H1 (cell line): ENCODE data around the gene DNAJC19. TPM values are rescaled to one million over a fixed set of nuclear protein-coding genes. Genes with fewer than 3 reads are reported as not detected.

Experiments used
- CTCF ChIA-PET: fragments of 300-600 bp; sonication (Branson Sonifier 250); formaldehyde crosslinking; loops from one replicate; lab custom pipeline; 2021; ENCODE audit not compliant: partially characterized antibody; lab: Charles Lee
- POLR2A ChIA-PET: fragments of 300-600 bp; sonication (Branson Sonifier 250); formaldehyde crosslinking; loops from one replicate; lab custom pipeline; 2021; ENCODE audit warnings: inconsistent platforms; ENCODE audit not compliant: partially characterized antibody; lab: Charles Lee
- DNase-seq, 2 experiments: peaks; one replicate each; pipeline versions ENCODE4 v3.0.0 to v3.0.0-alpha.2; 2010 to 2022; ENCODE audit warnings: low spot score in 2 of 2, low read depth in 1 of 2, mixed read lengths in 1 of 2
- FAIRE-seq: peaks from 2 replicates; lab custom pipeline; 2011; peaks lifted over from hg19 to GRCh38; lab: Jason Lieb, UNC
- H2AFZ ChIP-seq: 2 replicates; pipeline ENCODE4 v1.8.1; 2012; ENCODE audit warnings: low read length, inconsistent platforms
- H2AK5ac ChIP-seq: 2 replicates; pipeline ENCODE4 v1.6.1; 2013; ENCODE audit warnings: low read depth, low read length
- H2BK120ac ChIP-seq: replicated peaks from 2 replicates; pipeline ENCODE3; 2013; ENCODE audit warnings: low read depth, low read length, inconsistent platforms
- H2BK12ac ChIP-seq: 2 replicates; pipeline ENCODE4 v1.6.1; 2013; ENCODE audit warnings: low read depth, low read length
- H2BK15ac ChIP-seq: 2 replicates; pipeline ENCODE4 v1.6.1; 2013; ENCODE audit warnings: low read length
- H2BK20ac ChIP-seq: 2 replicates; pipeline ENCODE4 v1.6.1; 2013; ENCODE audit warnings: low read length
- H2BK5ac ChIP-seq: 2 replicates; pipeline ENCODE4 v1.6.1; 2013; ENCODE audit warnings: low read depth, low read length
- H3K14ac ChIP-seq: 2 replicates; pipeline ENCODE4 v1.6.1; 2013; ENCODE audit warnings: inconsistent platforms; ENCODE audit not compliant: insufficient read length
- H3K18ac ChIP-seq: 2 replicates; pipeline ENCODE4 v1.6.1; 2013; ENCODE audit warnings: low read length; ENCODE audit errors: extremely low read depth
- H3K23ac ChIP-seq: 2 replicates; pipeline ENCODE4 v1.6.1; 2013; ENCODE audit warnings: inconsistent platforms; ENCODE audit not compliant: insufficient read length
- H3K23me2 ChIP-seq: 2 replicates; pipeline ENCODE4 v1.6.1; 2013; ENCODE audit warnings: low read depth, low read length
- H3K27ac ChIP-seq: 2 replicates; pipeline ENCODE4 v1.6.1; 2011; ENCODE audit warnings: low read depth, low read length, inconsistent platforms
- H3K27me3 ChIP-seq, 4 experiments: replicated peaks in 1 of 4; 1 replicate in 1 of 4; 2 replicates in 3 of 4; pipeline versions ENCODE4 v1.6.1 to v1.8.1; 2011 to 2013; ENCODE audit warnings: low read length in 3 of 4, mild to moderate bottlenecking in 3 of 4, inconsistent platforms in 2 of 4, mixed read lengths in 2 of 4, moderate library complexity in 1 of 4; ENCODE audit not compliant: control insufficient read depth in 3 of 4, insufficient read depth in 3 of 4; ENCODE audit errors: extremely low read depth in 1 of 4
- H3K36me3 ChIP-seq, 4 experiments: 2 replicates each; pipeline versions ENCODE4 v1.6.1 to v1.8.1; 2011 to 2013; ENCODE audit warnings: mild to moderate bottlenecking in 4 of 4, low read length in 3 of 4, moderate library complexity in 2 of 4, control low read depth in 1 of 4, inconsistent platforms in 1 of 4; ENCODE audit not compliant: insufficient read depth in 4 of 4, control insufficient read depth in 2 of 4
- H3K4ac ChIP-seq: replicated peaks from 2 replicates; pipeline ENCODE3; 2013; ENCODE audit warnings: low read length, low read depth, mixed read lengths, inconsistent platforms; ENCODE audit not compliant: insufficient read length
- H3K4me1 ChIP-seq, 4 experiments: replicated peaks in 1 of 4; 1 replicate in 1 of 4; 2 replicates in 3 of 4; pipeline versions ENCODE4 v1.6.1 to v1.8.1; 2011 to 2013; ENCODE audit warnings: low read length in 3 of 4, inconsistent platforms in 2 of 4, mixed read lengths in 1 of 4; ENCODE audit not compliant: insufficient read depth in 4 of 4, control insufficient read depth in 3 of 4
- H3K4me2 ChIP-seq, 2 experiments: 2 replicates each; pipeline versions ENCODE4 v1.6.1 to v1.8.1; 2011 to 2013; ENCODE audit warnings: low read depth in 2 of 2, low read length in 2 of 2, control low read depth in 1 of 2, inconsistent platforms in 1 of 2, mild to moderate bottlenecking in 1 of 2; ENCODE audit not compliant: insufficient read depth in 1 of 2
- H3K4me3 ChIP-seq, 4 experiments: fragments of 200-600, 300-600 bp in 1 of 4; sonication (generic), shearing (Covaris generic), sonication (Bioruptor Twin) in 1 of 4; 2 replicates each; pipeline versions ENCODE4 v1.5.1 to v1.8.1; 2011 to 2016; ENCODE audit warnings: low read length in 4 of 4, low read depth in 3 of 4, control low read depth in 2 of 4, inconsistent platforms in 2 of 4, mild to moderate bottlenecking in 2 of 4, mixed read lengths in 1 of 4, moderate library complexity in 1 of 4; ENCODE audit not compliant: insufficient read depth in 2 of 4; ENCODE audit errors: extremely low read depth in 1 of 4
- H3K56ac ChIP-seq: replicated peaks from 2 replicates; pipeline ENCODE3; 2013; ENCODE audit warnings: low read depth, mild to moderate bottlenecking, mixed read lengths, low read length, inconsistent platforms; ENCODE audit not compliant: insufficient read length
- H3K79me1 ChIP-seq: 2 replicates; pipeline ENCODE4 v1.6.1; 2013; ENCODE audit warnings: low read depth, low read length, control low read depth
- H3K79me2 ChIP-seq, 2 experiments: 2 replicates each; pipeline versions ENCODE4 v1.6.1 to v1.8.1; 2012 to 2013; ENCODE audit warnings: low read length in 2 of 2, mild to moderate bottlenecking in 2 of 2, inconsistent platforms in 1 of 2; ENCODE audit not compliant: insufficient read depth in 2 of 2, control insufficient read depth in 1 of 2
- H3K9ac ChIP-seq, 4 experiments: replicated peaks in 1 of 4; 1 replicate in 1 of 4; 2 replicates in 3 of 4; pipeline versions ENCODE4 v1.6.1 to v1.8.1; 2011 to 2013; ENCODE audit warnings: low read depth in 3 of 4, low read length in 3 of 4, control low read depth in 2 of 4, mild to moderate bottlenecking in 2 of 4, moderate library complexity in 2 of 4, inconsistent platforms in 1 of 4; ENCODE audit errors: extremely low read depth in 1 of 4
- H3K9me3 ChIP-seq, 2 experiments: 2 replicates each; pipeline versions ENCODE4 v1.6.1 to v1.8.1; 2012 to 2013; ENCODE audit warnings: mild to moderate bottlenecking in 2 of 2, moderate library complexity in 2 of 2, control low read depth in 1 of 2, inconsistent platforms in 1 of 2, low read depth in 1 of 2, low read length in 1 of 2, mixed read lengths in 1 of 2; ENCODE audit not compliant: insufficient read depth in 2 of 2
- H4K20me1 ChIP-seq, 2 experiments: replicated peaks in 1 of 2; 2 replicates each; pipeline versions ENCODE3 to v1.8.1; 2011 to 2013; ENCODE audit warnings: inconsistent platforms in 2 of 2, low read length in 2 of 2, mild to moderate bottlenecking in 1 of 2; ENCODE audit not compliant: insufficient read depth in 2 of 2, control insufficient read depth in 1 of 2
- H4K5ac ChIP-seq: 2 replicates; pipeline ENCODE4 v1.6.1; 2013; ENCODE audit warnings: low read length, low read depth, mixed read lengths, inconsistent platforms; ENCODE audit not compliant: insufficient read length
- H4K8ac ChIP-seq: 2 replicates; pipeline ENCODE4 v1.8.0; 2013; ENCODE audit warnings: mild to moderate bottlenecking, moderate library complexity, low read length, inconsistent platforms; ENCODE audit not compliant: insufficient read depth; ENCODE audit errors: extremely low read depth
- H4K91ac ChIP-seq: replicated peaks from 2 replicates; pipeline ENCODE3; 2013; ENCODE audit warnings: low read length, mixed read lengths, inconsistent platforms; ENCODE audit not compliant: insufficient read length
- ASH2L ChIP-seq: fragments of 200-600, 300-600 bp; sonication (generic); IDR thresholded peaks from one replicate; pipeline ENCODE4 v1.7.1; 2017; ENCODE audit warnings: low read length
- ATF3 ChIP-seq: IDR thresholded peaks from 2 replicates; pipeline ENCODE4 v1.6.1; 2011; ENCODE audit warnings: low read depth, mild to moderate bottlenecking, low read length; ENCODE audit not compliant: insufficient read depth
- CREB1 ChIP-seq: IDR thresholded peaks from 2 replicates; pipeline ENCODE4 v1.6.1; 2012; ENCODE audit warnings: inconsistent platforms
- EP300 ChIP-seq, 2 experiments: IDR thresholded peaks; 1 replicate in 1 of 2; 2 replicates in 1 of 2; pipeline ENCODE4 v1.6.1; 2011 to 2012; ENCODE audit warnings: low read depth in 2 of 2, low read length in 2 of 2, mild to moderate bottlenecking in 2 of 2, borderline replicate concordance in 1 of 2, inconsistent platforms in 1 of 2, moderate library complexity in 1 of 2
- GABPA ChIP-seq: IDR thresholded peaks from 2 replicates; pipeline ENCODE4 v1.6.1; 2011; ENCODE audit warnings: mild to moderate bottlenecking, low read length, moderate library complexity, borderline replicate concordance; ENCODE audit not compliant: insufficient read depth
- GTF2F1 ChIP-seq: IDR thresholded peaks from 2 replicates; pipeline ENCODE4 v1.6.1; 2012; ENCODE audit warnings: low read depth, low read length, improper control_type of control experiment, borderline replicate concordance
- RBBP5 ChIP-seq: IDR thresholded peaks from 2 replicates; pipeline ENCODE4 v1.7.1; 2012; ENCODE audit warnings: low read depth, mild to moderate bottlenecking, inconsistent platforms, low read length, moderate library complexity, borderline replicate concordance
- RFX5 ChIP-seq: IDR thresholded peaks from 2 replicates; pipeline ENCODE4 v1.6.1; 2011; ENCODE audit warnings: low read depth, low read length, improper control_type of control experiment, borderline replicate concordance
- SAP30 ChIP-seq: fragments of 300-600 bp; sonication (generic); IDR thresholded peaks from 2 replicates; pipeline ENCODE4 v1.7.1; 2012; ENCODE audit warnings: low read length, moderate library complexity, mild to moderate bottlenecking, inconsistent platforms; ENCODE audit not compliant: insufficient read depth, insufficient replicate concordance
- SRF ChIP-seq: IDR thresholded peaks from 2 replicates; pipeline ENCODE4 v1.6.1; 2011; ENCODE audit warnings: mild to moderate bottlenecking, low read depth, low read length, moderate library complexity
- TCF12 ChIP-seq: IDR thresholded peaks from 2 replicates; pipeline ENCODE4 v1.6.1; 2011; ENCODE audit warnings: low read depth, mild to moderate bottlenecking, low read length
- TEAD4 ChIP-seq: IDR thresholded peaks from 2 replicates; pipeline ENCODE4 v1.6.1; 2012; ENCODE audit warnings: low read depth, low read length, inconsistent platforms, mixed read lengths
- YY1 ChIP-seq: IDR thresholded peaks from 2 replicates; pipeline ENCODE4 v1.6.1; 2011; ENCODE audit warnings: low read depth, mild to moderate bottlenecking, low read length
- polyA plus RNA-seq, 7 experiments: library from polyadenylated mRNA; depleted of rRNA in 3 of 7; stranded (reverse) in 5 of 7; unstranded in 2 of 7; fragments of >200 nt in 5 of 7; fragments of 200-250 nt in 2 of 7; gene quantifications; 1 replicate in 5 of 7; 2 replicates in 1 of 7; 4 replicates in 1 of 7; pipeline versions ENCODE4 v1.2.1 to v1.2.3, GENCODE V29; 2011 to 2013; ENCODE audit warnings: missing spikeins in 2 of 7, mixed read lengths in 2 of 7
- total RNA-seq: library from RNA; stranded (reverse); fragmentation: NEBNext Ultra II Directional; extraction: Animal tissue kit (Norgen Biotek cat#: 25700); gene quantifications from 2 replicates; pipeline ENCODE4 v1.2.1, GENCODE V29; 2021

The DNAJC19 gene
- total and polyA plus RNA-seq, 2 of the 8 experiments (the other 6 are each of a cell fraction or from before 2014, with no cell fraction given): 62.4 to 90.9 TPM

- no peak for FAIRE-seq
Measured at GRCh38 chr3:181025204-181025603, 35.7 kb upstream of the DNAJC19 start.

More at GRCh38 chr3:181025204-181025603, 35.7 kb upstream of the DNAJC19 start:
- no peak for DNase-seq
- Histone ChIP-seq H3K36me3 (no peaks in the 10 kb centered on the region), H3K27ac (no peak overlapping the region), H3K9ac (no peak overlapping the region), H2BK15ac (no peak overlapping the region), H3K23ac (no peak overlapping the region), H3K4ac (no peak overlapping the region), H3K4me2 (no peak overlapping the region), H4K5ac (no peak overlapping the region), H4K20me1 (no peaks in the 10 kb centered on the region), H2BK20ac (no peak overlapping the region), H3K79me2 (no peaks in the 10 kb centered on the region), H3K23me2 (no peaks in the 10 kb centered on the region), H3K79me1 (no peaks in the 10 kb centered on the region), H3K18ac (no peak overlapping the region), H3K4me3 (no peak overlapping the region), H3K4me1 (no peaks in the 10 kb centered on the region), H4K91ac (no peak overlapping the region), H3K9me3 (peaks cover 4 to 5% of the 10 kb centered on the region in 2 experiments; a peak in 2 of 4 replicates), H2BK120ac (no peak overlapping the region), H3K27me3 (no peaks in the 10 kb centered on the region), H3K14ac (no peak overlapping the region), H4K8ac (no peak overlapping the region), H3K56ac (no peak overlapping the region), H2AK5ac (no peak overlapping the region), H2AFZ (no peak overlapping the region), H2BK5ac (no peak overlapping the region), H2BK12ac (no peak overlapping the region)
- TF ChIP-seq GTF2F1 (no peak), TEAD4 (no peak), SAP30 (no peak), TCF12 (no peak), GABPA (no peak), RFX5 (no peak), CREB1 (no peak), SRF (no peak), ASH2L (no peak), YY1 (no peak), ATF3 (no peak), EP300 (IDR thresholded peaks at IDR 0.05; ENCODE audit: borderline replicate concordance in 1 of 2, low read depth in 2 of 2, low read length in 2 of 2) (no peak), RBBP5 (no peak)
- CTCF ChIA-PET: no interaction called here
- POLR2A ChIA-PET: no interaction called here
